NCI-H748 (cell line): ENCODE data around the gene TSR3.

Source experiments
- DNase-seq: peaks from one replicate; lab custom pipeline; 2025; ENCODE audit not compliant: unreplicated experiment; lab: John Stamatoyannopoulos, UW

Gene TSR3

GRCh38 chr16:1351582-1352362 is at the start of gene TSR3, which contains the start of gene GNPTG:
TSR3 (minus strand) TSS chr16:1351878; CDS start chr16:1351804, 74 bp downstream.
GNPTG (plus strand) TSS chr16:1351931; CDS start chr16:1351966, 35 bp downstream.
- DNase-seq: peak; percentile 87

DNA sequence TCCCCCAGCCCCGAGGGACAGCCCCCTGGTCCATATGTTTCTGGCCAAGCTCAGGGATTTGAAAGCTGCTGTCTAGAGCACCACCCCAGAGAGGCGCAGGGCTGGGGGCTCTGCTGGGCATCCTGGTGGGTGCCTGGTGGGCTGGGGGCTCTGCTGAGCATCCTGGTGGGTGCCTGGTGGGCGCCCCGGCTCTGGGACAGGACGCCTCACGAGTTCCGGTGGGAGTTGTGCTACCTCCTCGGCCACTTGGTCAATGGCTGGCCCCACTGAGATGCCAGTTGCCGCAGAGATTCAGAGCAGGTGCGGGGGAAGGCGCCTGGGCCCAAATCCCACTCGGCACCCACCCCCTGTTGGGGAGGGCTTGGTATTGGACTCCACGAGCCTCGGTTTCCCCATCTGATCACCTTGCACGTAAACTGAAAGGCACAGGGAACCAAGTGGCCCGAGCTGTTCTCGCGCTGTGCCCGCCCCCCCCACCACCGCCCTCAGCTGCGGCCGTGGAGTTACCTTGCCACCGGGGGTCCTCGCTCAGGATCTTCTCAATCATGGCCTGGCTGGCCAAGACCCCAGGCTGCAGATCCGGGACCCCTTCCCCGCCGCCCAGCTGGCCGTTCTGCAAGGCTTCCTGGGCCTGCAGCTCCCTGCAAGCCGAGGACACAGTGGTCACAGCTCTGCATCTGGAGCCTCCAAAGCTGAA is 49.5 kb upstream of the TSR3 start:
- no peak for DNase-seq

GRCh38 chr16:1398826-1399581 is 47.3 kb upstream of the TSR3 start:
- no peak for DNase-seq

GRCh38 chr16:1398351-1398750 is 46.7 kb upstream of the TSR3 start:
- DNase-seq: no peak

DNA sequence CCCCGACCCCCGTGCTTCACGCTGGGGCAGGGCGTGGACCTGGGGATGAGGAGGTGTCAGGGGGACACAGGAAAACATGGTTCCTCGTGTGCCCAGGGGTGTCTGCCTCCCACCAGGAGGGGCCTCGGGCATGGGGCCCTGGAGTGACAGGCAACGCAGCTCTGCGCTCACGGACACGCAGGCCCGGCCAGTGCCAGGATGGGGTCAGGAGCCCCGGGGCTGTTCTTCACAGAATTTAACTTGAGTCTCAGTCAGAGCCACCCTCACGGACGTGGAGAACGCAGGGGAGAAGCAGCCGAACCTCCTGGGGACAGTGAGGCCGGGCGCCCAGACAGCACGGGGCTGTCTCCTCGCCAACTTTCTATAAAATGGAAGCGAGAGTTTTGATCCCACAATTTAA is 46.1 kb upstream of the TSR3 start:
- DNase-seq: no peak

DNA sequence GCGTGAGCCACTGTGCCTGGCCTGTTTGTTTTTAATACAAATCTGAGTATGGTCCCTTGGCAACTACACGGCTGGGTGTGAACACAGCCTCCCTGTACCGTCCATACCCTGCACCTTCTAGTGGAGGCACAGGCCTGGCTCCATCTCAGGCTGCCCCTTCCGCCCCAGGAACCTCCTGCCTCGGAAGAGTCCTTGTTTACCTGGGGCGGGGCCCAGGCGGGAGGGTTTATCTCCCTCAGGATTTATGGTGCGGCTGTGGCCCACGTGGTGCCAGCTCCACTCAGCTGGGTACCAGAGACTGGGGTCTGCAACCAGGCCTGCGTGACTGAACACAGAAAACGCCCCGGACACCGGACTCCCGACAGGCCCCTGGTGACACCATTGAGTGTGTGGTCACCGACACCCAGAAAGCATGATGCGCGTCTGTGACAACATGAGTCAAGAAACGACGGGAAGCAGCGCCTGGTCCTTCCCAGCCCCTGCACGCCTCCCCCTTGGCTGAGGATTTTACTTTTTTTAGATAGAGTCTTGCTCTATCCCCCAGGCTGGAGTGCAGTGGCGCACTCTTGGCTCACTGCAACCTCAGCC is 43.9 kb upstream of the TSR3 start:
- no peak for DNase-seq

DNA sequence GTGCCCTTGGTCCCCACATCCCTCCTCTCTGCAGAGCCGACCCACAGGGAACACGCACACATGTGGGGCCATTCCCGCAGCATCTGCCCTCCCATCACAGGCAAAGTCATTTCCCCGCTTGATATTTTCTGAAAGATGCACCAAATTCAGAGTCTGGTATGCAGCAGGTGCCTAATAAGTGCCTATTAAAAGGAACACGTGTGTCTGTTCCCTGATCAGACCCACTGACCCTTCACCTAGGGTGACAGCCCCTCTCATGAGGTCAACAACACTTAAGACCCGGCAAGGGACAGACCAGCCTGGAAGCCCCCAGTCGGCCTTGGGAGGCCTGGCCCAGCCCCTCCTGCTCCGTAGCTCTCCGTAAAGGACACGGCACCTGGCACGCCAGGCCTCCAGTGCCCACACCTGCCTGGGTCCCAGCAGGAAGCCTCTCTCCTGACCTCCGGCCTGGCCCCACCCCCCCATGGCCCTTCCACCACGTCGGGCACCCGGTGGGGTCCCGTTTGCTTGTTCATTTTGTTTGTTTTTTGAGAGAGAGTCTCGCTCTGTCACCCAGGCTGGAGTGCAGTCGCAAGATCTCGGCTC is 42.8 kb upstream of the TSR3 start:
- DNase-seq: no peak

DNA sequence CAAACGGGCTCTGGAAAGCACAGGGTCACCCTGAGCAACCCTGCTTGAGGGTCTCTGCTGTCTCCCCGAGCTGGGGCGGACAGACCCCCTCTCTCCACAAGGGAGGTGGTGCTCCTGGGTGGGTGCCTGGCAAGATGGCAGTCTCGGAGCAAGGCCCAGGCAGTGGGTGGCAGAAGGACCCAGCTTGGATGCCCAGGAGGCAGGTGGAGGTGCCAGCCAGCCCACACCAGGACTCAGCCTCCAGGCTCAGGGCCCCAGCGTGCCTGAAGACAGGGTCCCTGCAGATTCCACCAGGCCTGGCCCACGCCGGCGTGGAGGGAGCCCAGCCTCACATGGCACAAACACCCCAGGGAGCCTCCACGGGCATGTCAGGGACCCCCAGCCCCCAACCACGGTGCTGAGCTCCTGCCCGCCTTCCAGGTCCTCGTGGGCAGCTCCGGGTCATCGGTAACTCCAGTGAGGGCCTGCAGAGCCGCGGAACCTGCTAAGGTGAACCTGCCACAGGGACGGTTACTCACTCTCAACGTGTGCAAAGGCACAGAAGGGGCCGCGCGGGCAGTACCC is 42.0 kb upstream of the TSR3 start:
- DNase-seq: no peak

GRCh38 chr16:1392826-1393225 is 41.1 kb upstream of the TSR3 start:
- no peak for DNase-seq

GRCh38 chr16:1390239-1390779 is 38.6 kb upstream of the TSR3 start:
- DNase-seq: no peak

- DNase-seq: no peak
These were observed 38.1 kb upstream of the TSR3 start for GRCh38 chr16:1389762-1390161.

GRCh38 chr16:1387331-1387730 is 35.7 kb upstream of the TSR3 start:
- no peak for DNase-seq

DNA sequence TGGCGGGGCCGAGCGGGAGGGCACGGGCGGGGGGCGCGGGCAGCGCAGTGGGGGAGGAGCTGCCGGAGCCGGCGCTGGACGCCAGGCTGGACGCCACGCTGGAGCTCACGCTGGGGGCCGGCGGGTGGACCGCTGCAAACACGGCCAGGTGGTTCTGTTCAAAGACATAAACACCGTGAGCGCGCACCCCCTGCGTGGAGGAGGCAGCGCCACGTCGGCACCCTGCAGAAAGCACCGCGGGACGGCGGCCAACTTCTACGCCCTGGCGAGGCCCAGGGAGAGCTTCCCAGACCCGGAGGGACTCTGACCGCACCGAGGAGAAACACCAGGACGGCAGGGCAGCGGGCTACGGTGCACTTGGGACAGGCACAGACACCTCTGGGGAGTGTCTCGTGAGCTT is 33.6 kb upstream of the TSR3 start:
- no peak for DNase-seq

DNA sequence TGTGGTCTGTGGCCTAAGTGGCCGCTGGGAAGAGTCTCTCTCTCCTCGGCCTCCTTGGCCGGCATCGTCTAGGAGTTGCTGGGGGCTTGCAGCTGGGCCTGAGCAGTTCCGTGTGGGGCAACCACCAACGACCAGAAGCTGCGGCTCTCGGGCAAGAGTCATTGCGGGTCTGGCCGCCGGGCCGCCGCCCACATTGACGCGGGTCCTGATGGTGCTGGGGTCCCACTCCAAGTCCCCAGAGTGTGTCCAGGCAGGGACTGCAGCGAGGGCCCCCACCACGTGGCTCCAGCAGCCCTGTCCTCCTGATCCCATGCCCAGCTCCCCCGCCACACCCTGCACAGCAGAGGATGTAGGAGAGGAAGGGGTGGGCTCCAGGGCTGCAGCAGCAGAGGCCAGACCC is 31.9 kb upstream of the TSR3 start:
- DNase-seq: no peak

- DNase-seq: no peak
These were observed 30.1 kb upstream of the TSR3 start for GRCh38 chr16:1381612-1382406.

- DNase-seq: no peak
These were observed 28.5 kb upstream of the TSR3 start for GRCh38 chr16:1380195-1380594.

- DNase-seq: peak; percentile 63
These were observed 27.8 kb upstream of the TSR3 start for GRCh38 chr16:1379304-1380076.

- DNase-seq: peak; percentile 18
These were observed 27.2 kb upstream of the TSR3 start for GRCh38 chr16:1378804-1379303.
